HG03064 (cell line): ENCODE measurements around the gene HIVEP1.

Experiments used
- ATAC-seq: cut with Tn5 transposase; IDR thresholded peaks from one replicate; pipeline ENCODE4 v1.9.1; 2021; ENCODE audit warnings: low read depth; ENCODE audit not compliant: unreplicated experiment

Gene HIVEP1

GRCh38 chr6:11992086-11992485 lies 20.0 kb upstream of the HIVEP1 start:
- ATAC-seq, result no peak

GRCh38 chr6:11994875-11995461 lies 17.1 kb upstream of the HIVEP1 start:
- no peak for ATAC-seq

- no peak for ATAC-seq
These were observed 15.4 kb upstream of the HIVEP1 start for GRCh38 chr6:11996751-11997150.

- ATAC-seq, result no peak
These were observed 12.9 kb upstream of the HIVEP1 start for GRCh38 chr6:11999246-11999645.

GRCh38 chr6:12000174-12000573 lies 11.9 kb upstream of the HIVEP1 start:
- ATAC-seq, result no peak

- ATAC-seq, result no peak
These were observed 11.0 kb upstream of the HIVEP1 start for GRCh38 chr6:12001004-12001705.

- no peak for ATAC-seq
These were observed 10.2 kb upstream of the HIVEP1 start for GRCh38 chr6:12001706-12002435.

GRCh38 chr6:12007473-12007872 lies 4.6 kb upstream of the HIVEP1 start:
- ATAC-seq, result no peak

GRCh38 chr6:12007887-12008286 lies 4.2 kb upstream of the HIVEP1 start:
- no peak for ATAC-seq

GRCh38 chr6:12008366-12009179 lies 3.5 kb upstream of the HIVEP1 start:
- peak; percentile 25 for ATAC-seq

- no peak for ATAC-seq
These were observed 2.9 kb upstream of the HIVEP1 start for GRCh38 chr6:12009180-12009685.

GRCh38 chr6:12009876-12010634 lies 2.1 kb upstream of the HIVEP1 start:
- no peak for ATAC-seq

- peak; percentile 20 for ATAC-seq
These were observed 1.4 kb upstream of the HIVEP1 start for GRCh38 chr6:12010635-12011275.

GRCh38 chr6:12011276-12012037 lies 655 bp upstream of the HIVEP1 start:
- ATAC-seq, result peak; percentile 46

- no peak for ATAC-seq
These were observed 620 bp downstream of the HIVEP1 start for GRCh38 chr6:12012558-12013306.

GRCh38 chr6:12013307-12013719 lies 1.2 kb downstream of the HIVEP1 start:
- ATAC-seq, result no peak

- ATAC-seq, result no peak
These were observed 2.1 kb downstream of the HIVEP1 start for GRCh38 chr6:12014027-12014872.
